ENCODE results near the gene EDEM3.
"Not testable (repeated sequence)": the region's sequence is repeated elsewhere in the genome, so short reads cannot be mapped to it uniquely, and the experiment has no call there.

Gene EDEM3, protein sequence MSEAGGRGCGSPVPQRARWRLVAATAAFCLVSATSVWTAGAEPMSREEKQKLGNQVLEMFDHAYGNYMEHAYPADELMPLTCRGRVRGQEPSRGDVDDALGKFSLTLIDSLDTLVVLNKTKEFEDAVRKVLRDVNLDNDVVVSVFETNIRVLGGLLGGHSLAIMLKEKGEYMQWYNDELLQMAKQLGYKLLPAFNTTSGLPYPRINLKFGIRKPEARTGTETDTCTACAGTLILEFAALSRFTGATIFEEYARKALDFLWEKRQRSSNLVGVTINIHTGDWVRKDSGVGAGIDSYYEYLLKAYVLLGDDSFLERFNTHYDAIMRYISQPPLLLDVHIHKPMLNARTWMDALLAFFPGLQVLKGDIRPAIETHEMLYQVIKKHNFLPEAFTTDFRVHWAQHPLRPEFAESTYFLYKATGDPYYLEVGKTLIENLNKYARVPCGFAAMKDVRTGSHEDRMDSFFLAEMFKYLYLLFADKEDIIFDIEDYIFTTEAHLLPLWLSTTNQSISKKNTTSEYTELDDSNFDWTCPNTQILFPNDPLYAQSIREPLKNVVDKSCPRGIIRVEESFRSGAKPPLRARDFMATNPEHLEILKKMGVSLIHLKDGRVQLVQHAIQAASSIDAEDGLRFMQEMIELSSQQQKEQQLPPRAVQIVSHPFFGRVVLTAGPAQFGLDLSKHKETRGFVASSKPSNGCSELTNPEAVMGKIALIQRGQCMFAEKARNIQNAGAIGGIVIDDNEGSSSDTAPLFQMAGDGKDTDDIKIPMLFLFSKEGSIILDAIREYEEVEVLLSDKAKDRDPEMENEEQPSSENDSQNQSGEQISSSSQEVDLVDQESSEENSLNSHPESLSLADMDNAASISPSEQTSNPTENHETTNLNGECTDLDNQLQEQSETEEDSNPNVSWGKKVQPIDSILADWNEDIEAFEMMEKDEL

DNA sequence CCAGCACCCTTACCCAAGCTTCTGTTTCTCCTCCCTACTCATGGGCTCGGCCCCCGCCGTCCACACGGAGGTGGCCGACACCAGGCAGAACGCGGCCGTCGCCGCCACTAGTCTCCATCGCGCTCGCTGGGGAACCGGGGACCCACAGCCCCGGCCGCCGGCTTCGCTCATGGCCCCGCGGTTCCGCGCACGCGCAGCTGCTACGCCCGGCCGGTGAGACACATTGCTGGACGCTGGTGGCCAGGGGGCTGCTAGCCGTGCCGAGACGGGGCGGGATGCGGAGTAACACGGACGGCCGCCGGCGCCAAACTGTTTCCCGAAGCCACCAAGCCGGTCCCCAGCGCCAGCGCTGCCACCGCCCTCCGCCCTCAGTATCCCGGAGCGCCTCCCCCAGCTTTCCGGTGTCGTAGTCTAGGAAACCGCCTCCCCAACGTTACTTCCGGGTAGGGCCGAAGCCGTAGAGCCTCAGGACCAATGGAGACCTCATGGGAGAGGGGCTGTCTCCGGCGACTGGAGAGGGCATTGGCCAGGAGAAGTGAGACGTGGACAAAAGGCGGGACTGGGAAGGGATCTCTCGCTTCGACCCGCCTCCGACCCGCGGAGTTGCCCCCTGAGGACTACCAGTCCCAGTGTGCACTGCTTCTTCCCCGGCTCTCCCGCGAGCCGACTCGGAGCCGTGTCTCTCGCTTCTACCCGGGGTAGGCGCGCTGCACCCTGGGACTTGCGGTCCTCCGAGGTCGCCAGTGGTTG is at the start of gene EDEM3:
TSS of gene EDEM3 (minus strand) at position 383 of the 750 bp plus-strand sequence. CDS start at position 171, 212 bp downstream.
- peak; percentile 98 for DNase-seq (ENCODE audit: low spot score)
- FAIRE-seq = peak; percentile 94

DNA sequence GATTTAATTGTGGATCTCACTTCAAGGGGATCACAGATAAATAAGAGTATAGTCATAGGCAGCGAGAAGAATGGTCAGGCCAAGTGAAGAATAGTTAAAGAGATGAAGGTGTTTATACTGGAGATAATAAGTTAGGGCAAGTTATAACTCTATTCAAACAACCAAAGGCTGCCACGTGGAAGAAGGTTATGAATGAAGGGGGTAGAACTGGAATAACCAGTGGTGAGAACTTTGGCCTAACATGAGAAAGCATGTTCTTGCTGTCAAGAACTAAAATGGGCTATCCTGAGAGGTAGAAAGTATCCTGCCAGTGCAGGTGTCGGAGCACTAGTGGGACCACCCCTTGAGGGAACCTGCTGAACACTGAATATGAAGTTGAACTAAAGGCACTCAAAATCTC is 49.6 kb upstream of the EDEM3 start:
- DNase-seq (ENCODE audit: low spot score) (no peak), FAIRE-seq (no peak)

DNA sequence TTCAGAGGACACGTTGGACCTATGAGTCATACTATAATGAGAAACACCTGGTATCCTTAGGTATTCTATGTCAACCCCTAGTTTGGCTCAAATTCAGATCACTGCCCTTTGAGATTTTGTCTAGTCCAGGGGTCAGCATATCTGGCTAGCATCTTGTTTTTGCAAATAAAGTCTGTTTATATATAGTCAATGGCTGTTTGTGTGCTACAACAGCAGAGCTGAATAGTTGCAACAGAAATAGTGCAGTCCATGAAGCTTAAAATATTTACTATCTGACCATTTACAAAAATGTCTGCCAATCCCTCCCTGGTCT is 48.5 kb upstream of the EDEM3 start:
- FAIRE-seq (no peak), DNase-seq (ENCODE audit: low spot score) (no peak)

DNA sequence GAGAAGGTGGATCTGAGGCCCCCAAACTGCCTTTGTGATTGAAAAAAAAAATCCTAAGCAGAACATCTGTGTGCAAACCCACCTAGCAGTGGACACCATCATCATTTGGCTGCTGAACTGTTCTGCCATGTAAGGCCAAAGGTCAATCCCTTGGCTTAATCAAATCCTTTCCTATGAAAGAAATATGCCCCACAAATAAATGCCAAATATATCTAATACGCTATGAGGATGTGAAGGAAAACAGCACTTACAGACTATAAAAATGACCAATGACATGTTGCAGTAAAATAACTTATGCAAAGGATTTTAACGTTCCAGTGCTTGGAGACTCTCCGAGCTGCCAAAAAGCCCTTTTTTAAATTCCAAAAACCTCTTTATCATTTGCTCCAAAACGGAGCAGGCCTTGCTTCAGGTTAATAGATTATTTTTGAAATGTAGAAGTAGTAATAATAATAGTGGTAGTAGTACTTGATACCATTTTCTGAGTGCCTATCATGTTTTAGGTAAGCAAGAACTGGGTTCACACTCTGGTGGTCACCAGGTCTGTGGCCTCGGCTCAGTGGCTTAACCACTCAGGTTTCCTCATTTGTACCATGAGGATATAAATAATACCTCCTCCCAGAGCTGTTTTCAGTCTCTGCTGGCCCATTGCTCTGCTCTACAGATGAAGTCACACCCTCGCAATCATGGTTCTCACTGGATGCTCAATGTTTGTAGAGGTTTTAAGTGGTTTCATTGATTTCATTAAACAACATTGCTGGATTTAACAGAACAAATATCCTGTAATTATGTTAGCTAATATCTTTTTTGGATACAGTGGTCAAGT is 47.9 kb upstream of the EDEM3 start:
- no peak for FAIRE-seq

DNA sequence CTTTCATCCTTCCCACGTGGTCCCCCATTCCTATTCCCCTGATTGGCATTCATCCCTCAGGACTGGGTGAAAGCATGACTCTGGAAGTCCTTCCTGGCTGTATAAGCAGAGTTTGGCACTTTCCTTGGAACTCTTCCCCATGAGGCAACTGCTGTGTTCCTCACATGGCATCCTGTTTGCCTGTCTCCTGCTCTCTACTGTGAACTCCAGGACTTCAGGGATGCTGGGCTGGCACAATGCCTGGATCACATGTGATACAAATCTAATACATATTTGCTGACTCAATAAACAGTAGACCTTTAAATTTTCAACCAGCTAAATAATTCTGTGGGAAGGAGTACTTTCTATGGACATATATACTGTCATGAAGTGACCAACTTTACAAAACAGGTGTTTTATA is 46.8 kb upstream of the EDEM3 start:
- no peak for DNase-seq (ENCODE audit: low spot score)
- FAIRE-seq = no peak

More for the DNA sequence above, 47.9 kb upstream of the EDEM3 start:
- DNase-seq (ENCODE audit: low spot score) = no peak

DNA sequence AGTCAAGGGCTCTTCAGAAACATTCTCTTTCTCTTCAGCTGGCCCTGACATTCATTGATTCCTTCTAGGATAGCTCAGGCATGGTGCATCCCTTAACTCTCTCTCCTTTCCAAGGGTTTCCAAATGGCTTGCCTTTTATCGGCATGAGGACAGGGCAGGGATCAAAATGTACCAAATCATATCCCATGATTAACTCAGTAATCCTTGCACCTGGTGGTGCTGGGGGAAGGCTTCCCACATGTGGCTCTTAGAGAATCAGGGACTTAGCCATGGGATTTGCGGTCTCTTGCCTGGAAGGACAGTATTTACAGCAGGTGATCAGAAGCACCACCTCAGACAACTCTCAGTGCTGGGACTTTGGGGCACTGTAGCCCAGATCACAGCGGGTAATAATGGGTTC is 46.2 kb upstream of the EDEM3 start:
- DNase-seq (ENCODE audit: low spot score) (no peak), FAIRE-seq (no peak)

DNA sequence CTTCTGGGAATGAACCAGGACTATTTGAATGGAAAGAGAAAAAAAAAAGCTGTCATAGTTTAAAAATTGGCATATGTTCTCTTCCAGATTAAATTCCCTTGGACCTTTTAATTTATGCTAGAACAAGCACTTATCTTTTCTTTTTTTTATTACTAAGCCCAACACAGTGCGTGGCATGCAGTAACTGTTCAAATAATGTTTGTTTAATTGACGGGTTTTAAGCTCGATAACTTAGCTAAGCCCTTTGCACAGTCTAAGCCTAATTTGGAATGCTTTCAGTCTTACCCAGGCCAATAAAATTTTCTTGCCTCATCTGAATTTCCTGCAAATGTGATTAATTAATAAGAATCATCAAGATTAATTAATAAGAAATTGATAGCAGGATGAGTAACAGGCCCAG is 39.3 kb upstream of the EDEM3 start:
- FAIRE-seq (no peak), DNase-seq (ENCODE audit: low spot score) (no peak)

DNA sequence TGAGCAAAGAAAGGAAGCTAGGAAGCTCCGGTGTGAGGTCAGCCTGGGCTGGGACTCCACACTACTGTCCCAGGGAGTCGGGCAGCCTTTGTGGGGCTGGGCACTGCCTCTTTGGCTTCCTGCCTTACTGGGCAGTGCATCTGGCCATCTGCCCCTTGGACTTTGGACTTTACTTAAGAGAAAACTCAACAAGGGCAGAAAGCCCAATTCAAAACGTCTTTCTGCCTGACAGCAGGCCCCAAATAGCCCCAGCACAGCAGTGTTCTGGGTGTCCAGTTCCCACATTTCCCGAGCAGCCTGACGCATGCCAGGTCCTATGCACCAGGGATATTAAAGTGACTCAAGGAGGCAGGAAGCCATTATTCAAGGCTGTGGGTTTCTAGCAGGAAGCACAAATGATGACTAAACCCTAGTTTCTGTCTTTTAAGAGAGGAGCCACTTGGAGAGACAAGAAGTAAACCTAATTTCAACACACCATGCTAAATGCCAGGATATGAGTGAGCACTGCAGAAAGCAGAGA is 37.9 kb upstream of the EDEM3 start:
- DNase-seq (ENCODE audit: low spot score) = peak; percentile 76
- FAIRE-seq = no peak

DNA sequence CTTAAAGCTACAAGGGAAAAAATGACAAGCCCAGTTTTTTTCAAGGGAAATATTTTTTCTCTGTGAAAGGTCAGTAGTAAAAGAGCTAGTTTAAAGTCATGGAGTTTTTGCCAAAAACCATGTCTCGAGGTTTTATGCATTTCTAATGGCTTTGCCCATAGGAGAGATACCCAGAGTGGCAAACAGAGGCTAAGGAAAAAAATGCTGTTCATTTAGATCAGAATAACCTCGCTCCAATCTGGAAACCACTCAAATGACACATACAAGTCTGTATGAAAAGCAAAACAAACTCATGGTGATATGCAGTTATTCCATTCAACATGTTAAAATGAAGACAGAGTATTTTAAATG is 36.9 kb upstream of the EDEM3 start:
- FAIRE-seq (no peak), DNase-seq (ENCODE audit: low spot score) (no peak)

DNA sequence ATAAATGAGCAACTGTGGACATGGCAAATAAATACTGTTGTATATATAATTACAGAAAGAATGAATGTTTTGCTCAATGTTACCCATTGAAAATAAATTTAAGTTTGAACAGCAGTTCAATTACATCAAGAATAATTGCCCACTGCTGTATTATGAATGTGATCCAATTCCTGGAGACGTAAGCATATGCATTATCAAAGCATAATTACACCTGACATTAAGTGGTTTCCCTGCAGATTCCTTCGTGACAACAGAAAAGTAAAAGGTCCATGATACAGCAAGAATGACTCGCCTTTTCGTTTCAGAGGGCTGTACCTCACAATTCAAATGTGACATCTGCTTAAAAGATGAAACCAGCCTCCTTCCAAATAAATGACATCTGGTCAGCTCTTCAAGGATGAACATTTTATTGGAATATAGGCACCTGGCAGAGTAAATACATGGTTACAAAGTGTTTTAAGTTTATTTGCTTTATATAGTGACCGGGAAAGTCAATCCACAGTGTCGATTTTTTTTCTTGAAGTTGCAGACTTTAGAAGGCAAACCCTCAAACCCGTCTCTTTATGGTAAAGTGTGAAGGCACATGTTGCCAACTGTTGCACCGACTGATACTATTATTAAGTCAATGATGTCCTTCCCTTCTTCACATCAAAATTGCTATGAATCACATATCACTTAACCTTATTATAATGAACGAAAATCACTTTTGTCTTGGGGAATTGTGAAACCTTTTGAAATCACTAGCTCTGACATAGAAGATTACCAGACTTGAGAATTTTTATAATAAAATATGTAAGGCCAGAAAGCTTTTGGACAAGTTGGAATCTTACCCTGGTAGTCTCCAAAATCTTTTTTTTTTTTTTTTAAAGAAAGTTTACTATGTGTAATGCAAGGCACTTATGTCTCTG is 36.2 kb upstream of the EDEM3 start:
- DNase-seq (ENCODE audit: low spot score) = no peak
- FAIRE-seq = no peak

DNA sequence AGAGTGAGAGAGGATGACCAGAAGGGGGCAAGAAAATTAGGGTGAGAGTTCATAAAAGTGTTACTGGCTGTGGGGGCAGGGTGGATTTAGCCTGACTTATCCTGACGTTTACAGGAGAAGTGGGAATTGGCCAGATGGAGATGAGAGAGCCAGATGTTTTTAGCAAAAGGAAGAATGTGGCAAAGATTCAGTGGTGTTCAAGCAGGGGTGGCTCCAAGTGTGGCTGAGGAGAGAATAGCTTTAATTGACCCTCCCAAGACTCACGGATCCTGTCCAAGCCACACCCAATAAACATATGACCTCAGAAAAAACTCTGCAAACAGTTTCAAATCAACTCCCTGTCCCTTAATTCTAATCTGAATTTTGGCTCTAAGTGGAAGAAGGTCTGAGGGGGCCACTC is 35.2 kb upstream of the EDEM3 start:
- FAIRE-seq = no peak
- DNase-seq (ENCODE audit: low spot score) = no peak

DNA sequence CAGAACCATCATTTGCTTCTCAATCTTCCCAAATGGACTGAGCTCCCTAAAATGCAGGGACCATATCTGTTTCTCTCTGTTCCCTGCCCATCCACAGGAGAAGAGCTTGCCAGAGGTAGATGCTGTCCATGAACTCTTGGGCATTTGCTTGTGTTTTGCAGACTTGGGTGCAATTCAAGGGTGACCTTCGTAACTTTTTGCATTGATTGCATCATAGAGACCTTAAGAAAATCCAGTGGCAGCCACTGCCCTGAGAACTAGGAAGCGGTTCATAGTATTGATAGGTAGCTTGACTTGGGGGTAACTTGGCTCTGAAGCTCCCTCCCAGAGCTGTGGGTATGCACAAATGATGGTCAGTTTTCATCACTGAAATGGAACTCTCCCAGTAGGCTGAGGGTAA is 34.3 kb upstream of the EDEM3 start:
- no peak for FAIRE-seq

DNA sequence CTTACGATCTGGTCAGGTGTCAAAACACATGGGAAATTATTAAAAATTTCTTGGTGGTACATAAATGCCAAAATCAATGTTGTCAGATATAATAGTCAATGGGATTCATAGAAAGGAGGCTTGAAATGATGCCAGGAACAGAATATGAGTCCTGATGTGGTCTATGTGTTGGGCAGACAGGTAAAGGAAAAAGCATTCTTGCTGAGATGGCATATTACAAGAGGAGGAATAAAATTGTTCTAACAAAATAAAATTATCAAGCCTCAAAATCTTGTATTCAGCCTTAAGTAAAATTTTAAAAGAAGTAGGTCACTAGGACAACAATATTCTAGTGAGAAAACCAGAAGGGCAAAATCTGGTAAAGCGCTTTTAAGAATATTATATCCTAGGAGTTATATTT is 30.9 kb upstream of the EDEM3 start:
- DNase-seq (ENCODE audit: low spot score) = no peak
- FAIRE-seq = no peak

More for the DNA sequence above, 34.3 kb upstream of the EDEM3 start:
- DNase-seq (ENCODE audit: low spot score) = no peak

DNA sequence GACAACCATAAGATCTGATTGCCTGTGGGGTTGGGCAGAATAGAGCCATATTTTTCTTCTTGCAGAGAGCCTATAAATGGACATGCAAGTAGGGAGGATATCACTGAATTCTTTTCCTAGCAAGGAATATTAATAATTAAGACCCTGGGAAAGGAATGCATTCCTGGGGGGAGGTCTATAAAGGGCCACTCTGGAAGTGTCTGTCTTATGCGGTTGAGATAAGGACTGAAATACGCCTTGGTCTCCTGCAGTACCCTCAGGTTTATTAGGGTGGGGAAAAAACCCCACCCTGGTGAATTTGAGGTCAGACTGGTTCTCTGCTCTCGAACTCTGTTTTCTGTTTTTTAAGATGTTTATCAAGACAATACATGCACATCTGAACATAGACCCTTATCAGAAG is 29.1 kb upstream of the EDEM3 start:
- not testable (repeated sequence) for FAIRE-seq; DNase-seq (ENCODE audit: low spot score)

DNA sequence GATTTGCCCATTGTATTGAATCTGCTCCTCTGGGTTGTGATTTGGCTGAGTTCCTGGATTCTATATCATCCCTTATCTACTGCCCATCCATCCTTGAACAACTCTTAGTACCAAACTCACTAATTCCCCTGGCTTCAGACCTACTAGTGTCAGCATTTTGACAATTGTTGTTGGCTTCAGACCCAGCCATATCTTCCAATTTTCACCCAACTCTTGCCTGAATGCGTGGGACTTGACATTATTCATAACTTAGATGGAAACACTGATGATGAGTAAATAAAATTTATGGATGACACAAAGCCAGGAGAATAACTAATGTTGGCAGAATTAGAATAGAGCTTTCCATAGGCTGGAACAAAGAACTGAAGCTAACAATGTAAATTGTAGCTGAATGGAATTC is 27.3 kb upstream of the EDEM3 start:
- FAIRE-seq = no peak
- DNase-seq (ENCODE audit: low spot score) = no peak

DNA sequence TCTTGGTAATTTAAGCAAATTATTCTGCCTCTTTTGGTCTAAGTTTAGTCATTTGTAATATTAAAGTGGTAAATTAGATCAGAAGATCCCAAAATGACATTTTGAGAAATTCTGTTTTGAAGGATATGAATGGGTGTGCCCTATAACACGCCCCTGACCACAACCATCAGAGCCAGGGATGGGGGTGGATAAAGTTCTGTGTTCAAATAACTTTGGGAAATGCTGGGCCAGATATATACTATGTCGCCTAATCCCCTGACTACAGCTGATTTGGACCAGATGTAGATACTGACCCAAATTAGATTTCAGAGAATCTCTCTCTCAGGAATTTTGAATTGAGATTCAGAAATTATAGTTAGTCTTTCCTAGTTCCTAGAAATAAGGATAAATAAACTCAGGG is 21.2 kb upstream of the EDEM3 start:
- DNase-seq (ENCODE audit: low spot score) (no peak), FAIRE-seq (no peak)

DNA sequence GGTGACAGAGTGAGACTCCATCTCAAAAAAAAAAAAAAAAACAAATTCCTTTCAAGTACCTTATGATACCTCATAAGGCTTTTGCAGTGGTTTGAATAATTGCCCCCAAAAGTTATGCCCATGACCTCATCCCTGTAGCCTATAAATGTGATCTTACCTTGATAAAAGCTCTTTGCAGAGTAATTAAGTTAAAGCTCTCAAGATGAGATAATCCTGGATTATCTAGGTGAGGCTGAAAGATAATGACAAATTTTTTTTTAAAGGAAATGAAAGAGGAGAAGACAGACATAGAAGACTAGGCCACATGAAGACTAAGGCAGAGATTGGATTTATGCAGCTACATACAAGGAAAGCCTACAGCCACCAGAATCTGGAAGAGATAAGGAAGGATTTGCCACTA is 20.7 kb upstream of the EDEM3 start:
- FAIRE-seq (no peak), DNase-seq (ENCODE audit: low spot score) (no peak)

DNA sequence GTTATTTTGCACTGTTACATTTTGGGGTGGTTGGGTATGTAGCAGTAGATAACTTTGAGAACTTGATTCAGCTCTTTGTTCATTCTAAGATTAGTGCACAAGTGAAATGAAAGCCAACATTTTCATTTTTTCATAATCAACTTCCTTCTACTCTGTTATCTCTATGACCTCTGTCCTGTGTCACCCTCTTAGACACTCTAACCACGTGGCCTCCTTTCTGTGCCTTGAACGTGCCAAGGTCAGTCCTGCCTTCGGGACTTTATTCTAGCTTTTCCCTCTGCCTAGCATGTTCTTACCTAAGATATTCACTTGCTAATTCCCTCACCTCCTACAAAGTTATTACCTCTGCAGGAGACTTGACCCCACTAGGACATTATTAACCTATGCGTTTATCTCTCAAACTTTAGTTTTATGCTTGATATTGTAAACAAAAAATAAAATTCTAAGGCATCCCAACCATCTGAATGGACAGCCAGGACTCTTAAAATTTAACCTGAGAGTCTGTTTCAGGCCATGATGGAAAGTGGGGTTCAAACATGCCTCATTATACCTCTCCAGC is 19.2 kb upstream of the EDEM3 start:
- FAIRE-seq = no peak

DNA sequence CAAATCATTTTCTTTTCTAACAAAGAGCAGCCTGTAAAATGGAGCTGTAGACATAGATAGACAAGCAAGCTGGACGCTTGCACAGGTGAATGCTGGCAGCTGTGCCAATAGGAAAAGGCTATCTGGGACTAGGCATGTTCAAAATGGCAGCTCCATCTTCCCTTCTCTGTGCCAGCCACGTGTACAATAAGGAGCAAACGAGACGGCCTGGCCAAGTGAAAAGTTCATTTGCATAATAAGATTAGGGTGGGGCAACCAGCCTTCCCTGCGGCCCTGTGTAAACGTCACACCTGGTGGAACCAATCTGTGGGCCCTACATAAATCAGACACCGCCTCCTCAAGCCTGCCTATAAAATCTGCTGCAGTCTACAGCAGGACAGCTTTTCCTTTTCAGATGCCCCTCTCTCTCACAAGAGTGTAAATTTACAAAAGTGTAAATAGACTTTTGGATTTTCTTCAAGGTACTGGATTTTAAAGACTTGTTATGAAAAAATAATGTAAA is 16.6 kb upstream of the EDEM3 start:
- DNase-seq (ENCODE audit: low spot score) (no peak), FAIRE-seq (no peak)

More for the DNA sequence above, 19.2 kb upstream of the EDEM3 start:
- DNase-seq (ENCODE audit: low spot score) = no peak
